Heart left ventricle (tissue), 16 donors: ENCODE measurements around the gene C5. TPM values are rescaled to one million over a fixed set of nuclear protein-coding genes. Genes with fewer than 3 reads are reported as not detected.

Source experiments
- ATAC-seq, 4 donors: fragments of 200-7000 bp; cut with Tn5 transposase; one replicate each; pipeline ENCODE4 v1.9.1; 2020 to 2022; ENCODE audit warnings: moderate library complexity in 4 of 4, mild to moderate bottlenecking in 3 of 4, moderate number of reproducible peaks in 1 of 4
- DNase-seq, 5 donors: peaks; one replicate each; pipeline ENCODE4 v3.0.0-alpha.2; 2020
- H3K27ac ChIP-seq, 12 donors: fragments of 200-600 bp; sonication (generic) in 4 of 12; one replicate each; pipeline versions ENCODE4 v1.5.0 to v1.8.0; 2016 to 2022; ENCODE audit warnings: mild to moderate bottlenecking in 2 of 12
- H3K27me3 ChIP-seq, 9 donors: fragments of 200-600 bp; sonication (generic) in 2 of 9; one replicate each; pipeline versions ENCODE4 v1.5.1 to v1.8.0; 2016 to 2022; ENCODE audit warnings: mild to moderate bottlenecking in 3 of 9
- H3K36me3 ChIP-seq, 9 donors: fragments of 200-600 bp; sonication (generic) in 2 of 9; one replicate each; pipeline versions ENCODE4 v1.5.0 to v1.8.0; 2018 to 2022; ENCODE audit warnings: mild to moderate bottlenecking in 2 of 9
- H3K4me1 ChIP-seq, 12 donors: fragments of 200-600 bp; sonication (generic) in 4 of 12; one replicate each; pipeline versions ENCODE4 v1.5.0 to v1.8.0; 2016 to 2022; ENCODE audit warnings: mild to moderate bottlenecking in 3 of 12
- H3K4me3 ChIP-seq, 12 donors: fragments of 200-600 bp; sonication (generic) in 4 of 12; one replicate each; pipeline versions ENCODE4 v1.5.0 to v1.8.0; 2017 to 2022; ENCODE audit warnings: mild to moderate bottlenecking in 9 of 12, moderate library complexity in 4 of 12
- H3K9me3 ChIP-seq, 12 donors: fragments of 200-600 bp; sonication (generic) in 4 of 12; one replicate each; pipeline versions ENCODE4 v1.5.0 to v1.8.0; 2016 to 2022; ENCODE audit warnings: mild to moderate bottlenecking in 1 of 12
- CTCF ChIP-seq, 12 donors: fragments of 200-600 bp; sonication (generic) in 4 of 12; IDR thresholded peaks; one replicate each; pipeline versions ENCODE4 v1.5.0 to v1.8.0; 2018 to 2022; ENCODE audit warnings: antibody characterized with exemption in 12 of 12, mild to moderate bottlenecking in 5 of 12
- POLR2A ChIP-seq, 2 donors: fragments of 450-650 bp; IDR thresholded peaks; one replicate each; pipeline ENCODE4 v1.6.1; 2017; ENCODE audit warnings: antibody characterized with exemption in 2 of 2, mild to moderate bottlenecking in 2 of 2, moderate library complexity in 2 of 2
- WGBS, 4 donors: extraction: QIAGEN DNeasy Blood & Tissue Kit in 2 of 4; methylation state at CpG; one replicate each; pipeline versions ENCODE4 v1.1.5 to v1.1.7; 2013 to 2018; 5-methylcytosine and 5-hydroxymethylcytosine counted together
- intact Hi-C, 10 donors: fragments of 100-400 bp; cut with DNase I; formaldehyde crosslinking; loops; one replicate each; pipeline versions ENCODE4 v1.11.1 to v1.14.2; 2022
- polyA plus RNA-seq, 2 donors: library from polyadenylated mRNA; stranded (reverse); fragments of 200-250 nt; gene quantifications; one replicate each; pipeline ENCODE4 v1.2.3, GENCODE V29; 2013
- total RNA-seq, 9 donors: library from RNA; depleted of rRNA in 2 of 9; stranded (reverse); fragments of >200 nt in 2 of 9; fragmentation: NEBNext Ultra II Directional in 3 of 9; extraction: Animal tissue kit (Norgen Biotek cat#: 25700) in 3 of 9; gene quantifications; one replicate each; pipeline versions ENCODE4 v1.1.0 to v1.2.4, GENCODE V29; 2016 to 2023
- donor health status: ischemic (EF 13 %, LVEDD 7.1; RV severe dilation, severe dysfunction).
- donor health status: healthy with polysubstance abuse.
- donor health status: DM: no; HTN: yes; CAD: no.
- donor health status: DM: no; HTN: no; CAD: no.
- donor health status: ischemic (EF 25% LVEDD 6.9; RV normal size, moderate dysfunction).
- donor health status: ischemic (EF 25% LVEDD 5.7; RV mildly dilated, moderate dysfunction).
- donor health status: healthy.
- donor health status: DM: yes; HTN: yes; CAD: no.
- donor health status: ischemic (EF 35%, LVEDD 5.7; RV mildly dilated, moderate dysfunction).
- donor health status: nonischemic (EF 11% LVEDD 7.7; RV severe dilation, severe dysfunction).
- donor health status: DM: yes; HTN: yes; CAD: no.
- donor health status: PGD.
- donor health status: ischemic (EF 29% LVEDD 5.4; RV normal size, mild dysfunction).
- donor health status: nonischemic (EF 23%, LVEDD 6.1; RV moderate dilation, normal function).

The C5 gene
- total and polyA plus RNA-seq, 11 donors = 0.32 to 1.8 (median 0.54) TPM

- H3K36me3 ChIP-seq = no peaks in the 10 kb centered on the region
- TF ChIP-seq CTCF (IDR thresholded peaks at IDR 0.05) = peak in 3 of 12 donors; percentile 10 to 46 (median 26)
- TF ChIP-seq POLR2A (IDR thresholded peaks at IDR 0.05) = no peak
- H3K9me3 ChIP-seq = no peaks in the 10 kb centered on the region
- no peaks in the 10 kb centered on the region for H3K27me3 ChIP-seq
- 28 to 37% (median 30%) methylated on average over 19 to 26 of the region's 26 CpGs for WGBS, 4 donors
- H3K4me1 ChIP-seq = peaks cover 0 to 94% (median 36%) of the 10 kb centered on the region in 12 donors
- peak overlapping the region; percentile 81 to 98 (median 92) for H3K27ac ChIP-seq
- H3K4me3 ChIP-seq = peak overlapping the region; percentile 57 to 92 (median 78)
- no peak for DNase-seq
- intact Hi-C loops = loop anchor here in 3 of 10 donors (2.0 to 5.0 kb wide), 2 partner anchors 52 to 61 kb away; partner anchors contain the start of gene PHF19 (in 2 of the 3)
- no peak for ATAC-seq
These were observed 120.8 kb downstream of the C5 start for GRCh38 chr9:120929229-120929791.

GRCh38 chr9:120928483-120929228 lies 121.4 kb downstream of the C5 start:
- Histone ChIP-seq H3K36me3 (no peaks in the 10 kb centered on the region), H3K4me1 (peaks cover 0 to 93% (median 32%) of the 10 kb centered on the region in 12 donors), H3K4me3 (peak overlapping the region; percentile 57 to 92 (median 78)), H3K27ac (peak overlapping the region; percentile 81 to 98 (median 92)), H3K27me3 (no peaks in the 10 kb centered on the region), H3K9me3 (no peaks in the 10 kb centered on the region)
- intact Hi-C loops = loop anchor here in 3 of 10 donors (2.0 to 5.0 kb wide), 2 partner anchors 51 to 60 kb away; partner anchors contain the start of gene PHF19 (in 2 of the 3)
- DNase-seq (peak; percentile 80 to 92 (median 84)), ATAC-seq (peak; percentile 75 to 93 (median 90))
- WGBS, 4 donors = 0 to 1% (median 1%) methylated on average over 19 to 73 of the region's 73 CpGs
- peak in 5 of 12 donors; percentile 5 to 36 (median 17) for TF ChIP-seq CTCF (IDR thresholded peaks at IDR 0.05)
- TF ChIP-seq POLR2A (IDR thresholded peaks at IDR 0.05) = peak; percentile 5 to 53

GRCh38 chr9:120928015-120928482 lies 122.0 kb downstream of the C5 start:
- Histone ChIP-seq H3K4me3 (peak overlapping the region; percentile 57 to 92 (median 78)), H3K27ac (peak overlapping the region; percentile 81 to 98 (median 92)), H3K27me3 (no peaks in the 10 kb centered on the region), H3K4me1 (peaks cover 0 to 92% (median 32%) of the 10 kb centered on the region in 12 donors), H3K9me3 (no peaks in the 10 kb centered on the region), H3K36me3 (peaks cover 0 to 5% (median 0%) of the 10 kb centered on the region in 9 donors)
- TF ChIP-seq CTCF (IDR thresholded peaks at IDR 0.05) = no peak
- intact Hi-C loops = loop anchor here in 3 of 10 donors (2.0 to 5.0 kb wide), 2 partner anchors 51 to 59 kb away; partner anchors contain the start of gene PHF19 (in 2 of the 3)
- ATAC-seq = peak; percentile 5 to 23 (median 9)
- DNase-seq = peak in 3 of 5 donors; percentile 51 to 62 (median 55)
- 42 to 48% (median 43%) methylated on average over 14 of the region's 14 CpGs for WGBS, 4 donors
